Right atrium auricular region (tissue), 2 donors: ENCODE measurements around the gene KCNQ1. TPM values are rescaled to one million over a fixed set of nuclear protein-coding genes. Genes with fewer than 3 reads are reported as not detected.
"Not testable (repeated sequence)": the region's sequence is repeated elsewhere in the genome, so short reads cannot be mapped to it uniquely, and the experiment has no call there.

Experiments used
- DNase-seq: peaks from one replicate; pipeline ENCODE4 v3.0.0-alpha.2; 2019; ENCODE audit warnings: low spot score
- H3K27ac ChIP-seq, 2 donors: fragments of 200-600 bp; sonication (generic); 1 replicate in 1 of 2; 2 replicates in 1 of 2; pipeline ENCODE4 v1.5.1; 2016 to 2019
- H3K27me3 ChIP-seq, 2 donors: fragments of 200-600 bp; sonication (generic); one replicate each; pipeline versions ENCODE4 v1.5.1 to v1.6.0; 2017 to 2019
- H3K36me3 ChIP-seq: fragments of 200-600 bp; sonication (generic); one replicate; pipeline ENCODE4 v1.5.1; 2016
- H3K4me1 ChIP-seq, 2 donors: fragments of 200-600 bp; sonication (generic); one replicate each; pipeline versions ENCODE4 v1.5.1 to v1.6.0; 2017 to 2019
- H3K4me3 ChIP-seq, 2 donors: fragments of 200-600 bp; sonication (generic); 1 replicate in 1 of 2; 2 replicates in 1 of 2; pipeline ENCODE4 v1.5.1; 2017 to 2019; ENCODE audit warnings: mild to moderate bottlenecking in 1 of 2, moderate library complexity in 1 of 2
- H3K9me3 ChIP-seq, 2 donors: fragments of 200-600 bp; sonication (generic); one replicate each; pipeline ENCODE4 v1.5.1; 2019
- total RNA-seq, 2 donors: library from RNA; depleted of rRNA; stranded (reverse); fragments of >200 nt; gene quantifications; one replicate each; pipeline ENCODE4 v1.1.0, GENCODE V29; 2016
- TF ChIP-seq, protein P1 (sequence below), 2 donors: fragments of 200-600 bp; sonication (generic); IDR thresholded peaks; one replicate each; pipeline ENCODE4 v1.5.1; 2019; ENCODE audit warnings: antibody characterized with exemption in 2 of 2

Gene KCNQ1
- total RNA-seq, 2 donors from 2014 or later = 12.7 to 25.1 TPM

DNA sequence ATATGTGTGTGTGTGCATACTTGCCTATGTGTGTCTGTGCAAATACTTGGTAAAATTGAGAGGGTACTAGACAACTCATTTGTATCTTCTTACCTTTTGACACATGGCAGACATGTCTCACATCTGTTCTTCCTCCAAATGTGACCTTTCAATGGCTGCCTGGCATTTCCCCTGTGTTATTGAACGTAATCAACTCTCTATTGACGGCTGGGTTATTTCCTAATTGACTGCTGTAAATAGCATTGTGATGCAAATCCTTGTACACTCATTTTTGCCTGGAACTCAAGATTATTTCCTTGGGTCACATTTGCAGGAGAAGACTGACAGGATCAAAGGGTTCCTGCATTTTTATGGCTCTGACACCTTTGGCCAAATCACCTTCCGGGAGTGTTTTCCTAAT is 37.4 kb downstream of the KCNQ1 start:
- Histone ChIP-seq H3K4me1 (peaks cover 0 to 32% of the 10 kb centered on the region in 2 donors), H3K27ac (no peak overlapping the region), H3K9me3 (no peaks in the 10 kb centered on the region), H3K27me3 (no peaks in the 10 kb centered on the region), H3K36me3 (no peaks in the 10 kb centered on the region), H3K4me3 (no peak overlapping the region)
- TF ChIP-seq, protein P1, sequence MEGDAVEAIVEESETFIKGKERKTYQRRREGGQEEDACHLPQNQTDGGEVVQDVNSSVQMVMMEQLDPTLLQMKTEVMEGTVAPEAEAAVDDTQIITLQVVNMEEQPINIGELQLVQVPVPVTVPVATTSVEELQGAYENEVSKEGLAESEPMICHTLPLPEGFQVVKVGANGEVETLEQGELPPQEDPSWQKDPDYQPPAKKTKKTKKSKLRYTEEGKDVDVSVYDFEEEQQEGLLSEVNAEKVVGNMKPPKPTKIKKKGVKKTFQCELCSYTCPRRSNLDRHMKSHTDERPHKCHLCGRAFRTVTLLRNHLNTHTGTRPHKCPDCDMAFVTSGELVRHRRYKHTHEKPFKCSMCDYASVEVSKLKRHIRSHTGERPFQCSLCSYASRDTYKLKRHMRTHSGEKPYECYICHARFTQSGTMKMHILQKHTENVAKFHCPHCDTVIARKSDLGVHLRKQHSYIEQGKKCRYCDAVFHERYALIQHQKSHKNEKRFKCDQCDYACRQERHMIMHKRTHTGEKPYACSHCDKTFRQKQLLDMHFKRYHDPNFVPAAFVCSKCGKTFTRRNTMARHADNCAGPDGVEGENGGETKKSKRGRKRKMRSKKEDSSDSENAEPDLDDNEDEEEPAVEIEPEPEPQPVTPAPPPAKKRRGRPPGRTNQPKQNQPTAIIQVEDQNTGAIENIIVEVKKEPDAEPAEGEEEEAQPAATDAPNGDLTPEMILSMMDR (IDR thresholded peaks at IDR 0.05) = no peak
- no peak for DNase-seq

DNA sequence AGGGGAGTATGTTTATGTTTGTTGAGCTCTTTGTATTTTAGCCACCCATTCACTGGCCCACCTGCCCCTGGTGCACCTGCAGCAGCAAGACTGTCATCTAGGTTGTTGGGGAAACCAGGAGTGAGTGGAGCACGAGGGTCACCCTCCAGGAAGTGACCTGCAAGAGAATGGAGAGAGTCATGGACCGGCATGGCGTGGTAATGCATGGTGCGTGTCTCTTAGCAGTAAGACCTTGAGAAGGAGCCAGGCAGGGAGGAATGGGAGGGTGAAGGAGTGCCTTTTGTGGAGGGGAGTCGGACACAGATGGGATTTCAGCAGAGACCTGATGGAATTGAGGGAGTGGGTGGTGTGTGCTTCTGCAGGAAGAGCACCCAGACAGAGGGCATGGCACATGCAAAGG is 37.9 kb downstream of the KCNQ1 start:
- TF ChIP-seq, protein P1 (IDR thresholded peaks at IDR 0.05) = no peak
- peaks cover 0 to 32% of the 10 kb centered on the region in 2 donors for H3K4me1 ChIP-seq
- H3K9me3 ChIP-seq = peaks cover 0 to 5% of the 10 kb centered on the region in 2 donors
- DNase-seq = no peak
- H3K4me3 ChIP-seq = no peak overlapping the region
- no peaks in the 10 kb centered on the region for H3K27me3 ChIP-seq
- no peak overlapping the region for H3K27ac ChIP-seq
- no peaks in the 10 kb centered on the region for H3K36me3 ChIP-seq

DNA sequence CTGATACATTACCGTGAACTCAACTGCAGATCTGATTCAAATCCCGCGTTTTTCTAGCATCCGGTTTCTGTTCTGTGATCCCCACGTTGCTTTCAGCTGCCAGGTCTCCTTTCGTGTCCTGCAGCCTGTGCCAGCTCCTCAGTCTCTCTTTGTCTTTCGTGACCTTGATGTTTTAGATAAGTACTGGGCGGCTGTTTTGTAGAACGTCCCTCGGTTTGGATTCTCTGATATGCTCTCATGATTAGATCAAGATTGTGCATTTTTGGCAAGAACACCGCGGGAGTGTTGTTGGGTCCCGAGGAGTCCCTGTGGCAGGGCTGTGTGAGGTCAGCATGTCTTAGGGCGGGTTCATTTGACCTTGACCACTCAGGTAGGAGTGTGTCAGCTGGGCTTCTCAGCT is 38.6 kb downstream of the KCNQ1 start:
- no peak overlapping the region for H3K4me3 ChIP-seq
- H3K27me3 ChIP-seq = no peaks in the 10 kb centered on the region
- H3K27ac ChIP-seq = no peak overlapping the region
- no peaks in the 10 kb centered on the region for H3K36me3 ChIP-seq
- H3K4me1 ChIP-seq = peaks cover 0 to 32% of the 10 kb centered on the region in 2 donors
- TF ChIP-seq, protein P1 (IDR thresholded peaks at IDR 0.05) = no peak
- peaks cover 0 to 12% of the 10 kb centered on the region in 2 donors for H3K9me3 ChIP-seq
- no peak for DNase-seq

DNA sequence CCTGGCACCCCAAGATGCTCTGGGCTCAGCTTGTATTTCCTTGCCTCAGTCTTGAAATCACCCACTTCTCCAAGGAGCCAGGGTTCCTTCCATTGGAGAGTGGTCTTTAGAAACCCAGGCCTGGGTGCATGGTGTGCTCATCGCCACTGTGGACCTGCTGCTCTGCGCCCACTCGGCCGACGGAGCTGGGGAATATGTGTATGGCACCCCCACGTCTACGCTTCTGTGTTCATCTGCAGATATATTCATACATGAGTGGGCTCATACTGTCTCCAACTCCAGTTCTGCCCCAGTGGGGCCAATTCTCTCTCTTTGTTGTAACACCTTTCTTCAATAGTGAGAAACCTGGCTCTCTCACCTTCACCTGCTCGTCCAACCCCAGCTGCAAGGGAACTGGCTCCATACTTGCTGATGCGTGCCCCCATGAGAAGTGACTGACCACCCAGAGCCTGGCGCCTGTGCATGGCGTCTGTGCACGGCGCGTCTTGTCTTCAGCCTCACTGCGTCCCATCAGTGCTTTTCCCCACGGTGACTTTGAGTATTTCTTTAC is 39.8 kb downstream of the KCNQ1 start:
- Histone ChIP-seq H3K4me3 (no peak overlapping the region), H3K27ac (no peak overlapping the region), H3K9me3 (peaks cover 0 to 14% of the 10 kb centered on the region in 2 donors), H3K4me1 (peaks cover 0 to 32% of the 10 kb centered on the region in 2 donors), H3K27me3 (no peaks in the 10 kb centered on the region), H3K36me3 (no peaks in the 10 kb centered on the region)
- no peak for DNase-seq
- TF ChIP-seq, protein P1 (IDR thresholded peaks at IDR 0.05) = no peak

DNA sequence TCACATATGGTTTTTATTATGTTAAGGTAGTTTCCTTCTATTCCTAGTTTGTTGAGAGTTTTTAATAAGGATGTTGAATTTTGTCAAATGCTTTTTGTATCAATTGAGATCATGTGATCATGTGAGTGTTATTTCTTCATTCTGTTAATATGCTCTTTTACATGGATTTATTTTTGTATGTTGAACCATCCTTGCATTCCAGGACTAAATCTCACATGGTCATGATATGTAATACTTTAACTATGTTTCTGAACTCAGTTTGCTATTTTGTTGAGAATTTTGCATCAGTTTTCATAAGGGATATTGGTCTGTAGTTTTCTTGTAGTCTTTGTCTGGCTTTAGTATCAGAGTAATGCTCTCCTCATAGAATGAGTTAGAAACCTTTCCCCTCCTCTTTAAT is 43.2 kb downstream of the KCNQ1 start:
- Histone ChIP-seq H3K27ac (no peak overlapping the region), H3K4me1 (peaks cover 0 to 16% of the 10 kb centered on the region in 2 donors), H3K36me3 (no peaks in the 10 kb centered on the region), H3K27me3 (no peaks in the 10 kb centered on the region), H3K4me3 (no peak overlapping the region), H3K9me3 (peaks cover 0 to 14% of the 10 kb centered on the region in 2 donors)
- TF ChIP-seq, protein P1 (IDR thresholded peaks at IDR 0.05) = no peak
- no peak for DNase-seq

DNA sequence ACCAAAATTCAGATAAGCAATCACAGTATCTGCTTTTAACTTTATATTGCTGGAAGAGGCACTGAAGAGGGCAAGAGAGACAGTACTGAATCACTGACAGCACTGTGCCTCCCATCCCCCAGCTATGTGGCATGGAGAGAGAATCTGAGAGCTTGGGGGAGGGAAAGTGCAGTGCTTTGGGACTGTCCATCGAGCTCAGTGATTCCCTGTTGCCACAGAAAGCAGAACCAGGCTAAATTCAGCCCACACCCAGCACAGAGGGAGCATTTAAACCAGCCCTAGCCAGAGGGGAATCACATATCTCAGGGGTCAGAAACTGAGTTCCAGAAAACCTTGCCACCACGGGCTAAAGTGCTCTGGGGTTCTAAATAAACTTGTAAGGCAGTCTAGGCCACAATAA is 44.3 kb downstream of the KCNQ1 start:
- H3K9me3 ChIP-seq = peaks cover 0 to 14% of the 10 kb centered on the region in 2 donors
- H3K4me3 ChIP-seq = no peak overlapping the region
- no peaks in the 10 kb centered on the region for H3K36me3 ChIP-seq
- peaks cover 0 to 5% of the 10 kb centered on the region in 2 donors for H3K4me1 ChIP-seq
- no peaks in the 10 kb centered on the region for H3K27me3 ChIP-seq
- TF ChIP-seq, protein P1 (IDR thresholded peaks at IDR 0.05) = no peak
- no peak for DNase-seq
- H3K27ac ChIP-seq = no peak overlapping the region

DNA sequence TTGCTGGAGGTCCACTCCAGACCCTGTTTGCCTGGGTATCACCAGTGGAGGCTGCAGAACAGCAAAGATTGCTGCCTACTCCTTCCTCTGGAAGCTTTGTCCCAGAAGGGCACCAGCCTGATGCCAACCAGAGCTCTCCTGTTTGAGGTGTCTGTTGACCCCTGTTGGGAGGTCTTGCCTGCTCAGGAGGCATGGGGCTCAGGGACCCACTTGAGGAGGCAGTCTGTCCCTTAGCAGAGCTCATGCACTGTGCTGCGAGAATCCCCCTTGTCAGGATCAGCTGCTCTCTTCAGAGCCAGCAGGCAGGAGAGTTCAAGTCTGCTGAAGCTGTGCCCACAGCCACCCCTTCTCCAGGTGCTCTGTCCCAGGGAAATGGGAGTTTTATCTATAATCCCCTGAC is 53.1 kb downstream of the KCNQ1 start:
- H3K36me3 ChIP-seq, H3K4me3 ChIP-seq, H3K27me3 ChIP-seq, H3K27ac ChIP-seq, H3K4me1 ChIP-seq, H3K9me3 ChIP-seq, DNase-seq: not testable (repeated sequence)
